ENCODE data around the gene CHMP6.

Gene CHMP6

GRCh38 chr17:80979547-80980378 is 11.9 kb upstream of the CHMP6 start:
- no peak overlapping the region for H3K4me3 ChIP-seq (ENCODE audit: low read length)
- H3K9ac ChIP-seq (ENCODE audit: low read depth, low read length) = no peak overlapping the region
- H3K4me2 ChIP-seq (ENCODE audit: low read length) = no peak overlapping the region
- peaks cover 3% of the 10 kb centered on the region for H3K27me3 ChIP-seq (ENCODE audit: control insufficient read depth, insufficient read depth, low read length)
- H3K36me3 ChIP-seq (ENCODE audit: insufficient read depth, low read length) = no peaks in the 10 kb centered on the region
- H3K4me1 ChIP-seq (ENCODE audit: control insufficient read depth, insufficient read depth, low read length) = peaks cover 25% of the 10 kb centered on the region
- no peaks in the 10 kb centered on the region for H3K9me3 ChIP-seq (replicated peaks; ENCODE audit: low read length)

DNA sequence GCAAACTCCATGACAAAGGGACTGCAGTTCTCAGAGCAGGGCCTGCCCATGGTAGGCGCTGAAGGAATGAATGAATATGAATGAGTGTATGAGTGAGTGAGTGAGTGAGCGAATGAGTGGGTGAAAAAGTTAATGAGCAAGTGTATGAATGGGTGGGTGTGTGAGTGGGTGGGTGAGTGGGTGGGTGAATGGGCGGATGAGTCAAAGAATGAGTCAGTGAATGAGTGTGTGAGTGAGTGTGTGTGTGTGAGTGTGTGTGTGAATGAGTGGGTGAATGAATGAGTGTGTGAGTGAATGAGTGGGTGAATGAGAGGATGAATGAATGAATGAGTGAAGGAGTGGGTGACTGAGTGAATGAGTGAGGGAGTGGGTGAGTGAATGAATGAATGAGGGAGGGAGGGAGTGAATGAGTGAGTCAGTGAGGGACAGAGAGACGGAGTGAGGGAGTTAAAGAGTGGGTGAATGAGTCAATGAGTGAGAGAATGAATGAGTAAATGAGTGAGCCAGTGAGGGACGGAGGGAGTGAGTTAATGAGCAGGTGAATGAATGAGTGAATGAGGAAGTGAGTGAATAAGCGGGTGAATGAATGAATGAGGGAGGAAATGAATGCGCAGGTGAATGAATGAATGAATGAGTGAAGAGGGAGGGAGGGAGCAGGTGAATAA is 11.1 kb upstream of the CHMP6 start:
- Histone ChIP-seq H3K9ac (ENCODE audit: low read depth, low read length) (no peak overlapping the region), H3K27me3 (ENCODE audit: control insufficient read depth, insufficient read depth, low read length) (no peaks in the 10 kb centered on the region), H3K4me2 (ENCODE audit: low read length) (no peak overlapping the region), H3K36me3 (ENCODE audit: insufficient read depth, low read length) (no peaks in the 10 kb centered on the region), H3K4me1 (ENCODE audit: control insufficient read depth, insufficient read depth, low read length) (peaks cover 30% of the 10 kb centered on the region), H3K4me3 (ENCODE audit: low read length) (no peak overlapping the region), H3K9me3 (replicated peaks; ENCODE audit: low read length) (no peaks in the 10 kb centered on the region)

DNA sequence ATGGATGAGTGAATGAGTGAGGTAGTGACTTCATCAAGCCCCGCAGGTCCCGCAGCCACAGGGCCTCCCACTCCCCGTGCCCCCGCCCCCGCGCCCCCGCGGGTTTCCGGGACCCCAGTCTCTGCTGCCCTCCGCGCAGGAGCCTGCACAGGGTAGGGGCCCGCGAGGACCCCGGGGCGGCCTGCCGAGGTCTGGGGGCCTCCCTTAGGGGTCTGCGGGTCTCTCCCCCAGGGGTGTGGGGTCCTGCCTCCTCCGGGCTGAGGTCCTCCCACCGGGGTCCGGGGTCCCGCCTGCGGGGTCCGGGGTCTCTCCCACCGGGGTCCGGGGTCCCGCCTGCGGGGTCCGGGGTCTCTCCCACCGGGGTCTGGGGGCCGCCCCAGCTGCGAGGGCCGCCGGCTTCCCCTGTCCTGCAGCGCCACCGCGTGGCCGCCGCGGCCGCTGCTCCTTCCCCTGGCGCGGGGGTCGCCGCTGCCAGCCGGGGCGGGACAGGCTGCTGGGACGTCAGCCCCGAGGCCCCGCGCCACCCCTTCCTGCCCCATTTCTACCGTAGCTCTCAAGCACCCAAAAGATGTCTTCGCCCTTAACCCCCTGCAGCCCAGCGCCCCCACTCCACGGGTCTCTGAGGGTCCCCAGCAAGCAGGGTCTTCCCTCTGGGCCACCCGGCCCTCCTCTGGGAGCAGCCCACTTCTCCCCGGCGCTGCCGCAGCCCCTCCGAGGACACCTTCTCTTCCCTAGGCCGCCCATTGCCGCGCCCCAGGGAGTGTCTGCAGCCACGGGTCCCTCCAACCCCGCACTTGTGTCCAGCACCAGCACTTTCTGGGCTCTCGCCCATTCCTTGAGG is 10.4 kb upstream of the CHMP6 start:
- no peaks in the 10 kb centered on the region for H3K27me3 ChIP-seq (ENCODE audit: control insufficient read depth, insufficient read depth, low read length)
- H3K9me3 ChIP-seq (replicated peaks; ENCODE audit: low read length) = no peaks in the 10 kb centered on the region
- peaks cover 30% of the 10 kb centered on the region for H3K4me1 ChIP-seq (ENCODE audit: control insufficient read depth, insufficient read depth, low read length)
- no peak overlapping the region for H3K4me3 ChIP-seq (ENCODE audit: low read length)
- H3K9ac ChIP-seq (ENCODE audit: low read depth, low read length) = no peak overlapping the region
- H3K36me3 ChIP-seq (ENCODE audit: insufficient read depth, low read length) = no peaks in the 10 kb centered on the region
- H3K4me2 ChIP-seq (ENCODE audit: low read length) = no peak overlapping the region

GRCh38 chr17:80981929-80982425 is 9.7 kb upstream of the CHMP6 start:
- Histone ChIP-seq H3K27me3 (ENCODE audit: control insufficient read depth, insufficient read depth, low read length) (no peaks in the 10 kb centered on the region), H3K9ac (ENCODE audit: low read depth, low read length) (no peak overlapping the region)

DNA sequence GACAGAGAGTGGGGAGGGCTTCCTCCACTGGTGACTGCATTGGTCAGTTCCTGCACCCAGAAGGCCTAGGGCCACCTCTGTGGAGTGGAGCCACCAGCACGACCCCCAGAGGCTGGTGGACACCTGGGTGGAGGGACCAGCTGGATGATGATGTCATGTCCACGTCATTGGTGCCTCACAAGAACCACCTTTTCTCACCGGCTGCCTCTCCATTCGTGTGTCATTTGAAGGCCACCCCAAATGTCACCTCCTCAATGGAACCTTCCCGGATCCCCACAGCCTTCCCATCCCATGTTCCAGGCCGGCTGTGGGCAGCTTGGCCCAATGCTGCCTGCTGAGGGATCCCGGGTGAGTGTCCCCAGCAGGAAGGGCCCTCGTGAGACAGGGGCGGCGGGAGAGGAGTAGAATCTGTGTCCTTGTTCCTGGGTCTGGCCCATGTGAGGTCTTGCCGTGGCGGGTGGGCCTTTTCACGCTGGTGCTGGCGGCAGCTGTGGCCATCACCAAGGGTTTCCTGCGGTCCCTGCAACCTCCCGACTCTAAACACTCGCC is 9.1 kb upstream of the CHMP6 start:
- no peak overlapping the region for H3K4me2 ChIP-seq (ENCODE audit: low read length)
- H3K36me3 ChIP-seq (ENCODE audit: insufficient read depth, low read length) = no peaks in the 10 kb centered on the region
- H3K9ac ChIP-seq (ENCODE audit: low read depth, low read length) = no peak overlapping the region
- no peaks in the 10 kb centered on the region for H3K27me3 ChIP-seq (ENCODE audit: control insufficient read depth, insufficient read depth, low read length)
- H3K9me3 ChIP-seq (replicated peaks; ENCODE audit: low read length) = no peaks in the 10 kb centered on the region
- no peak overlapping the region for H3K4me3 ChIP-seq (ENCODE audit: low read length)
- H3K4me1 ChIP-seq (ENCODE audit: control insufficient read depth, insufficient read depth, low read length) = peaks cover 35% of the 10 kb centered on the region

More at GRCh38 chr17:80981929-80982425, 9.7 kb upstream of the CHMP6 start:
- no peak overlapping the region for H3K4me2 ChIP-seq (ENCODE audit: low read length)
- no peak overlapping the region for H3K4me3 ChIP-seq (ENCODE audit: low read length)
- H3K9me3 ChIP-seq (replicated peaks; ENCODE audit: low read length) = no peaks in the 10 kb centered on the region
- peaks cover 33% of the 10 kb centered on the region for H3K4me1 ChIP-seq (ENCODE audit: control insufficient read depth, insufficient read depth, low read length)
- H3K36me3 ChIP-seq (ENCODE audit: insufficient read depth, low read length) = no peaks in the 10 kb centered on the region

DNA sequence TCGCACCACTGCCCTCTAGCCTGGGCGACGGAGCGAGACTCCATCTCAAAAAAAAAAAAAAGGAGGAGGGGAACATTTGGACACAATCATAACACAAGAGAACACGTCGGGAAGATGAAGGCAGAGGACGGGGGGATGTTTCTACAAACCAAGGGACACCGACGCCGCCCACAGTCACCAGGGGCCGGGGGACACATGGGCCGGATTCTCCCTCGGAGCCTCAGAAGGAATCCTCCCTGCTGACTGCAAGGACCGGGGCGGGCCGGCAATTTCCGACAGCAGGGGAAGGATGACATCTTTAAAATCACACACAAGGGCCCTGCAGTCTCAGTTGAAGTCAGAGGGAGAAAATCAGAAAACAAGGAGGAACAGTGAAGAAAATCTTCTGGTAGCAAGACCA is 8.1 kb upstream of the CHMP6 start:
- Histone ChIP-seq H3K9me3 (replicated peaks; ENCODE audit: low read length) (no peaks in the 10 kb centered on the region), H3K4me2 (ENCODE audit: low read length) (no peak overlapping the region), H3K4me3 (ENCODE audit: low read length) (no peak overlapping the region), H3K9ac (ENCODE audit: low read depth, low read length) (no peak overlapping the region), H3K36me3 (ENCODE audit: insufficient read depth, low read length) (no peaks in the 10 kb centered on the region), H3K27me3 (ENCODE audit: control insufficient read depth, insufficient read depth, low read length) (no peaks in the 10 kb centered on the region), H3K4me1 (ENCODE audit: control insufficient read depth, insufficient read depth, low read length) (peaks cover 35% of the 10 kb centered on the region)

- Histone ChIP-seq H3K36me3 (ENCODE audit: insufficient read depth, low read length) (no peaks in the 10 kb centered on the region), H3K4me3 (ENCODE audit: low read length) (no peak overlapping the region), H3K9ac (ENCODE audit: low read depth, low read length) (peak overlapping the region; percentile 36), H3K4me1 (ENCODE audit: control insufficient read depth, insufficient read depth, low read length) (peaks cover 32% of the 10 kb centered on the region), H3K9me3 (replicated peaks; ENCODE audit: low read length) (no peaks in the 10 kb centered on the region), H3K27me3 (ENCODE audit: control insufficient read depth, insufficient read depth, low read length) (no peaks in the 10 kb centered on the region), H3K4me2 (ENCODE audit: low read length) (peak overlapping the region; percentile 58)
These were observed 6.9 kb upstream of the CHMP6 start for GRCh38 chr17:80984749-80985148.

DNA sequence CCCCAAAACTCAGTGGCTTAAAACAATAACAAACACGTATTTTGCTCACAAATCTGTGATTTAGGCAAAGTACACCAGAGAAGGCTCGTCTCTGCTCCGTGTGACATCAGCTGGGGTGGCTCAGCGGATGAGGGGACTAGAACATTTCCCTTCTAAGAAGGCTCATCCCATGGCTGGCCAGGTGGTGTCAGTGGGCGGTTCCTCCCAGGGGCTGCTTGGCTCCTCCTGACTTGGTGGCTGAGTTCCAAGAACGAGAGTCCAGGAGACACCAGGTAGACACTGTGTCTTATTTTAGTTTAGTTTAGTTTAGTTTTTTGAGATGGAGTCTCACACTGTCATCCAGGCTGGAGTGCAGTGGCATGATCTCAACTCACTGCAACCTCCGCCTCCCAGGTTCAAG is 5.6 kb upstream of the CHMP6 start:
- no peak overlapping the region for H3K9ac ChIP-seq (ENCODE audit: low read depth, low read length)
- H3K4me1 ChIP-seq (ENCODE audit: control insufficient read depth, insufficient read depth, low read length) = peaks cover 27% of the 10 kb centered on the region
- no peaks in the 10 kb centered on the region for H3K27me3 ChIP-seq (ENCODE audit: control insufficient read depth, insufficient read depth, low read length)
- no peak overlapping the region for H3K4me2 ChIP-seq (ENCODE audit: low read length)
- no peaks in the 10 kb centered on the region for H3K9me3 ChIP-seq (replicated peaks; ENCODE audit: low read length)
- no peaks in the 10 kb centered on the region for H3K36me3 ChIP-seq (ENCODE audit: insufficient read depth, low read length)
- H3K4me3 ChIP-seq (ENCODE audit: low read length) = no peak overlapping the region

- Histone ChIP-seq H3K4me1 (ENCODE audit: control insufficient read depth, insufficient read depth, low read length) (peaks cover 27% of the 10 kb centered on the region), H3K36me3 (ENCODE audit: insufficient read depth, low read length) (no peaks in the 10 kb centered on the region), H3K27me3 (ENCODE audit: control insufficient read depth, insufficient read depth, low read length) (no peaks in the 10 kb centered on the region), H3K4me2 (ENCODE audit: low read length) (no peak overlapping the region), H3K9me3 (replicated peaks; ENCODE audit: low read length) (no peaks in the 10 kb centered on the region), H3K9ac (ENCODE audit: low read depth, low read length) (no peak overlapping the region), H3K4me3 (ENCODE audit: low read length) (no peak overlapping the region)
These were observed 4.7 kb upstream of the CHMP6 start for GRCh38 chr17:80986816-80987475.

GRCh38 chr17:80987941-80988461 is 3.6 kb upstream of the CHMP6 start:
- no peaks in the 10 kb centered on the region for H3K9me3 ChIP-seq (replicated peaks; ENCODE audit: low read length)
- H3K4me1 ChIP-seq (ENCODE audit: control insufficient read depth, insufficient read depth, low read length) = peaks cover 31% of the 10 kb centered on the region
- H3K36me3 ChIP-seq (ENCODE audit: insufficient read depth, low read length) = no peaks in the 10 kb centered on the region
- no peaks in the 10 kb centered on the region for H3K27me3 ChIP-seq (ENCODE audit: control insufficient read depth, insufficient read depth, low read length)
- no peak overlapping the region for H3K4me3 ChIP-seq (ENCODE audit: low read length)
- H3K4me2 ChIP-seq (ENCODE audit: low read length) = no peak overlapping the region
- H3K9ac ChIP-seq (ENCODE audit: low read depth, low read length) = no peak overlapping the region
